ENCODE data around the gene FAM50A.

- TF ChIP-seq POLR2A (IDR thresholded peaks at IDR 0.05) (no peak), CTCF (IDR thresholded peaks at IDR 0.05) (no peak)
Measured at GRCh38 chrX:154465601-154466000, 21.7 kb downstream of the FAM50A start.
